ENCODE measurements around the gene NAA80. TPM values are rescaled to one million over a fixed set of nuclear protein-coding genes. Genes with fewer than 3 reads are reported as not detected.

The NAA80 gene
- total and polyA plus RNA-seq, 2 of the 8 experiments (the other 6 are each of a cell fraction or from before 2014, with no cell fraction given) = 11.3 to 16.7 TPM

DNA sequence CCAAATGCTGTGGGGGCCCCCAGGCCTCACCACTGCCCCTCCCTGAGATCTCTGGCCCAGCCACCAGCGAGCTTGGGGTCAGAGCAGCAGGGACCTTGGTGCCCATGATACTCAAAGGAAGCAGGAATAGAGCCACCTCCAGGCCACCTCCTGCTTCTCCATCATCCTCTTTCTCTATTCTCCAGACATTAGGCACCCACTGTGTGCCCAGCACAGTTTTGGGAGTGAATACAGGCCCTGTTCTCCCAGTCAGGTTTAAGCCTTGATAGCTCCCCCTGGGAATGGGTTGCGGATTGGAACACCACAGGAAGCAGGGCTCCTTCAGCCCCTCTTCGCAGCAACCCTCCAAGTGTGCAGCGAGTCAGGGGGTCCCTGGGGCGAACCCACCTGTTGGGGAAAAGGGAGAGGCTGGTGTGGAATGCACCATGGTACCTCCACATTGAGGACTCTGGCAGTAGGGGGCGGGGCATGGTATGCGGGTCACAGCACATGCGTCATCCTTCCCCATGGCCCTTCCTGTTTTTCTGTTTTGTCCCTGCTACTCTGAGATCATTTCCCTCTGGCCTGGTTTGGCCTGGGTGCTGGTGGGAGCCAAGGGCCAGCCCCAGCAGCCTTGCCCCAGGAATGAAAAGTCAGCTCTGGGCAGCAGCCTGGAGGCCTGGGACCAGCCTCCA lies 44.5 kb downstream of the NAA80 start:
- H3K79me1 ChIP-seq (ENCODE audit: low read depth, low read length) = peaks cover 25% of the 10 kb centered on the region
- no peak overlapping the region for H2BK20ac ChIP-seq (ENCODE audit: low read length)
- no peak overlapping the region for H4K8ac ChIP-seq (ENCODE audit: extremely low read depth, insufficient read depth, low read length)
- H3K9ac ChIP-seq (replicated peaks in 1 of 4; ENCODE audit: extremely low read depth in 1 of 4, low read depth in 3 of 4, low read length in 3 of 4) = no peak overlapping the region
- peaks cover 0 to 19% of the 10 kb centered on the region in 2 experiments; a peak in 3 of 4 replicates for H3K79me2 ChIP-seq (ENCODE audit: control insufficient read depth in 1 of 2, insufficient read depth in 2 of 2, low read length in 2 of 2)
- no peak overlapping the region for H3K56ac ChIP-seq (replicated peaks; ENCODE audit: insufficient read length, low read depth, low read length)
- no peak for FAIRE-seq
- H3K36me3 ChIP-seq (ENCODE audit: control insufficient read depth in 2 of 4, insufficient read depth in 4 of 4, low read length in 3 of 4) = peaks cover 17 to 36% (median 24%) of the 10 kb centered on the region in 4 experiments; a peak in 7 of 8 replicates
- H3K27ac ChIP-seq (ENCODE audit: low read depth, low read length) = no peak overlapping the region
- H4K5ac ChIP-seq (ENCODE audit: insufficient read length, low read depth, low read length) = no peak overlapping the region
- no peak overlapping the region for H3K14ac ChIP-seq (ENCODE audit: insufficient read length)
- no peak overlapping the region for H2AK5ac ChIP-seq (ENCODE audit: low read depth, low read length)
- H3K23ac ChIP-seq (ENCODE audit: insufficient read length) = no peak overlapping the region
- no peaks in the 10 kb centered on the region for H3K9me3 ChIP-seq (ENCODE audit: insufficient read depth in 2 of 2, low read depth in 1 of 2, low read length in 1 of 2)
- H4K20me1 ChIP-seq (replicated peaks in 1 of 2; ENCODE audit: control insufficient read depth in 1 of 2, insufficient read depth in 2 of 2, low read length in 2 of 2) = peaks cover 5 to 35% of the 10 kb centered on the region in 2 experiments
- H3K18ac ChIP-seq (ENCODE audit: extremely low read depth, low read length) = no peak overlapping the region
- no peak overlapping the region for H2BK120ac ChIP-seq (replicated peaks; ENCODE audit: low read depth, low read length)
- no peak overlapping the region for H3K4me3 ChIP-seq (ENCODE audit: extremely low read depth in 1 of 4, insufficient read depth in 2 of 4, low read depth in 3 of 4, low read length in 4 of 4)
- peak; percentile 43; the same call in 1 of the 2 replicates for TF ChIP-seq CREB1 (IDR thresholded peaks at IDR 0.05)
- TF ChIP-seq SIN3A (conservative IDR thresholded peaks at IDR 0.05 in 1 of 2, IDR thresholded peaks at IDR 0.05 in 1 of 2; ENCODE audit: low read depth in 1 of 2, low read length in 2 of 2) = no peak
- 84% methylated on average over 8 of the region's 8 CpGs; no CpG with 5 or more reads in 1 of the 2 experiments for WGBS, 2 experiments (ENCODE audit: extremely low coverage in 1 of 2, insufficient coverage in 1 of 2, insufficient read length in 1 of 2, insufficient replicate concordance in 2 of 2, low coverage in 1 of 2, low lambda C conversion rate in 2 of 2, missing lambda C conversion rate in 1 of 2)
- no peak overlapping the region for H2BK5ac ChIP-seq (ENCODE audit: low read depth, low read length)
- POLR2A ChIA-PET (ENCODE audit: partially characterized antibody) = interaction anchor here (0.6 to 3.0 kb wide), 9 partner anchors 8 to 144 kb away, joined by 3 to 12 read pairs (median 4); partner anchors contain the start of gene GNAI2
- H2BK15ac ChIP-seq (ENCODE audit: low read length) = no peak overlapping the region
- CTCF ChIA-PET (ENCODE audit: partially characterized antibody) = interaction anchor here (1.3 to 53.5 kb wide), 7 partner anchors 6 to 66 kb away, joined by 4 to 2149 read pairs (median 142); partner anchors contain the start of genes GNAI2, GNAT1, LSMEM2 and SEMA3B
- no peaks in the 10 kb centered on the region for H3K23me2 ChIP-seq (ENCODE audit: low read depth, low read length)
- DNase-seq (ENCODE audit: low read depth in 1 of 2, low spot score in 2 of 2) = no peak
- no peak overlapping the region for H2BK12ac ChIP-seq (ENCODE audit: low read depth, low read length)
- H2AFZ ChIP-seq (ENCODE audit: low read length) = no peak overlapping the region
- H3K4ac ChIP-seq (replicated peaks; ENCODE audit: insufficient read length, low read depth, low read length) = no peak overlapping the region
- peaks cover 0 to 3% (median 2%) of the 10 kb centered on the region in 4 experiments; a peak in 4 of 7 replicates for H3K4me1 ChIP-seq (replicated peaks in 1 of 4; ENCODE audit: control insufficient read depth in 3 of 4, insufficient read depth in 4 of 4, low read length in 3 of 4)
- H3K4me2 ChIP-seq (ENCODE audit: insufficient read depth in 1 of 2, low read depth in 2 of 2, low read length in 2 of 2) = no peak overlapping the region
- no peak overlapping the region for H4K91ac ChIP-seq (replicated peaks; ENCODE audit: insufficient read length, low read length)
- H3K27me3 ChIP-seq (replicated peaks in 1 of 4; ENCODE audit: control insufficient read depth in 3 of 4, extremely low read depth in 1 of 4, insufficient read depth in 3 of 4, low read length in 3 of 4) = no peaks in the 10 kb centered on the region

Data from H1 (cell line).